Activated B cell treated with CpG ODN at 0.5 μM for 24 hours (primary cell): ENCODE data around the gene GPR142. TPM values are rescaled to one million over a fixed set of nuclear protein-coding genes. Genes with fewer than 3 reads are reported as not detected.

Source experiments
- ATAC-seq: fragments of 200-7000 bp; cut with Tn5 transposase; one replicate; pipeline ENCODE4 v1.10.0; 2021; ENCODE audit warnings: low read depth, mild to moderate bottlenecking, moderate library complexity
- CTCF ChIA-PET: fragments of 350-600 bp; sonication (Branson Sonifier 250); formaldehyde crosslinking; loops from one replicate; lab custom pipeline; 2021; ENCODE audit warnings: antibody characterized with exemption; lab: Charles Lee
- POLR2A ChIA-PET: fragments of 350-600 bp; sonication (Branson Sonifier 250); formaldehyde crosslinking; loops from one replicate; lab custom pipeline; 2021; ENCODE audit warnings: antibody characterized with exemption; lab: Charles Lee
- DNase-seq: peaks from one replicate; pipeline ENCODE4 v3.0.0; 2022
- H3K27ac Mint-ChIP-seq: one replicate; pipeline ENCODE4 v1.8.0; 2020; ENCODE audit warnings: mixed read lengths
- H3K27me3 Mint-ChIP-seq: one replicate; pipeline ENCODE4 v1.8.0; 2021; ENCODE audit warnings: mixed read lengths
- H3K36me3 Mint-ChIP-seq: one replicate; pipeline ENCODE4 v1.8.0; 2021; ENCODE audit warnings: low read depth, mixed read lengths
- H3K4me1 Mint-ChIP-seq: one replicate; pipeline ENCODE4 v1.8.0; 2021; ENCODE audit warnings: mixed read lengths
- H3K4me3 Mint-ChIP-seq: one replicate; pipeline ENCODE4 v1.8.0; 2020; ENCODE audit warnings: mild to moderate bottlenecking, mixed read lengths
- H3K9me3 Mint-ChIP-seq: one replicate; pipeline ENCODE4 v1.8.0; 2020; ENCODE audit warnings: mixed read lengths
- intact Hi-C: fragments of 100-400 bp; cut with micrococcal nuclease; formaldehyde crosslinking; loops from one replicate; pipeline ENCODE4 v1.15.1; 2024
- total RNA-seq: library from RNA; stranded (reverse); gene quantifications from 2 replicates; pipeline ENCODE4 v1.2.3, GENCODE V29; 2022
- TF ChIP-seq, protein P1 (sequence below): fragments of 200-600 bp; IDR thresholded peaks from one replicate; pipeline ENCODE4 v1.8.0; 2022; ENCODE audit warnings: antibody characterized with exemption, mild to moderate bottlenecking

GPR142 gene
- total RNA-seq, 1 donor from 2014 or later: not detected

GRCh38 chr17:74356646-74357465, 10.4 kb upstream of the GPR142 start:
- no peak overlapping the region for H3K27ac Mint-ChIP-seq
- peaks cover 5% of the 10 kb centered on the region for H3K4me1 Mint-ChIP-seq
- ChIA-PET CTCF (no interaction called here), POLR2A (no interaction called here)
- no peaks in the 10 kb centered on the region for H3K9me3 Mint-ChIP-seq
- intact Hi-C loops: no loop called here
- ATAC-seq (no peak), DNase-seq (no peak)
- no peaks in the 10 kb centered on the region for H3K36me3 Mint-ChIP-seq
- peaks cover 55% of the 10 kb centered on the region for H3K27me3 Mint-ChIP-seq
- TF ChIP-seq, protein P1, sequence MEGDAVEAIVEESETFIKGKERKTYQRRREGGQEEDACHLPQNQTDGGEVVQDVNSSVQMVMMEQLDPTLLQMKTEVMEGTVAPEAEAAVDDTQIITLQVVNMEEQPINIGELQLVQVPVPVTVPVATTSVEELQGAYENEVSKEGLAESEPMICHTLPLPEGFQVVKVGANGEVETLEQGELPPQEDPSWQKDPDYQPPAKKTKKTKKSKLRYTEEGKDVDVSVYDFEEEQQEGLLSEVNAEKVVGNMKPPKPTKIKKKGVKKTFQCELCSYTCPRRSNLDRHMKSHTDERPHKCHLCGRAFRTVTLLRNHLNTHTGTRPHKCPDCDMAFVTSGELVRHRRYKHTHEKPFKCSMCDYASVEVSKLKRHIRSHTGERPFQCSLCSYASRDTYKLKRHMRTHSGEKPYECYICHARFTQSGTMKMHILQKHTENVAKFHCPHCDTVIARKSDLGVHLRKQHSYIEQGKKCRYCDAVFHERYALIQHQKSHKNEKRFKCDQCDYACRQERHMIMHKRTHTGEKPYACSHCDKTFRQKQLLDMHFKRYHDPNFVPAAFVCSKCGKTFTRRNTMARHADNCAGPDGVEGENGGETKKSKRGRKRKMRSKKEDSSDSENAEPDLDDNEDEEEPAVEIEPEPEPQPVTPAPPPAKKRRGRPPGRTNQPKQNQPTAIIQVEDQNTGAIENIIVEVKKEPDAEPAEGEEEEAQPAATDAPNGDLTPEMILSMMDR: no peak
- no peak overlapping the region for H3K4me3 Mint-ChIP-seq

- CTCF ChIA-PET: no interaction called here
- H3K27ac Mint-ChIP-seq: no peak overlapping the region
- H3K4me1 Mint-ChIP-seq: peaks cover 5% of the 10 kb centered on the region
- DNase-seq (no peak), ATAC-seq (no peak)
- no peak overlapping the region for H3K4me3 Mint-ChIP-seq
- POLR2A ChIA-PET: no interaction called here
- intact Hi-C loops: no loop called here
- no peaks in the 10 kb centered on the region for H3K9me3 Mint-ChIP-seq
- no peaks in the 10 kb centered on the region for H3K36me3 Mint-ChIP-seq
- peaks cover 59% of the 10 kb centered on the region for H3K27me3 Mint-ChIP-seq
- TF ChIP-seq, protein P1: no peak
These were observed 9.9 kb upstream of the GPR142 start for GRCh38 chr17:74357466-74357809.

DNA sequence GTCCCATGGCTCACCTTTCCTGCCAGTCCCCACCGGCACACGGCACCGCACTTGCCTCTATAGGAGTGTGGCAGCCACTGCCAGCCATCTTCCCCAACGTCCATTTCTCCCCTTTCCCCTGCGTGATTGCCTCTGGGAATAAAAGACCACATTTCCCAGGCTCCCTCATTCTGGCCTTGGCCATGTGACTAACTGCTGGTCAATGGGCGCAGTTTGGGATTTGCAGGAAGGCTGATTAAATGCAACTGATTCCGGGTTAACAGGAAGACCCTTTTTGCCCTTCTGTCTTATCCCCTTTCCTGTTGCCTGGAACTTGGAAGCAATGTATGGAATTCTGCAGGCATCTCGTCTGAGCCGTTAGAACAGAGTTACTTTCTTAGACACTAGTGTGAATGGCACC, 8.6 kb upstream of the GPR142 start:
- ChIA-PET POLR2A (no interaction called here), CTCF (interaction anchor here (1.2 kb wide), 1 partner anchor 9 kb away, joined by 3 read pairs; no protein-coding TSS in a partner anchor)
- Mint-ChIP-seq H3K27ac (no peak overlapping the region), H3K9me3 (no peaks in the 10 kb centered on the region), H3K4me1 (peaks cover 5% of the 10 kb centered on the region), H3K4me3 (no peak overlapping the region), H3K36me3 (no peaks in the 10 kb centered on the region), H3K27me3 (peaks cover 51% of the 10 kb centered on the region)
- DNase-seq: no peak
- no peak for ATAC-seq
- intact Hi-C loops: no loop called here
- TF ChIP-seq, protein P1: no peak

DNA sequence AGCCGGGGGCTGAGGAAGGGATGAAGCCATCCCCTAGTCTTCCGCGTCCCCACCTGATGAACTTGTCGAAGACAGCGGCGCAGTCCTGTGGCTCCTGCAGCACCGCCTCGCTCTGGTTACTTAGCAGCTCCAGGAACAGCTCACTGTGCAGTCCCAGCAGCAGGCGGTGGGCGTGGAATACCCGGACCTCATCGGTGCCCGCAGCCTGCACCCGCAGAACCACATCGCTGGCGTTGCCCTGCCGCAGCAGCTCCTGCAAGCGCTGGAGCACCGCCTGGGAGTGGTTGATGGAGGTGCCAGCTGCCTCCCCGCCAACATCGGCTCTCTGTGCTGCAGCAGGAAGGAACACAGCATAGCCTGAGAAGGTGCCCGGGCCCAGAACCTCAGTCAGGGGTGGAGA, 7.4 kb upstream of the GPR142 start:
- TF ChIP-seq, protein P1: no peak
- ATAC-seq (no peak), DNase-seq (no peak)
- Mint-ChIP-seq H3K4me1 (peaks cover 2% of the 10 kb centered on the region), H3K4me3 (no peak overlapping the region), H3K27ac (no peak overlapping the region), H3K27me3 (peaks cover 41% of the 10 kb centered on the region), H3K9me3 (no peaks in the 10 kb centered on the region), H3K36me3 (no peaks in the 10 kb centered on the region)
- ChIA-PET POLR2A (no interaction called here), CTCF (interaction anchor here (1.2 kb wide), 1 partner anchor 8 kb away, joined by 3 read pairs; no protein-coding TSS in a partner anchor)
- intact Hi-C loops: loop anchor here (2.0 kb wide), 1 partner anchor 149 kb away; no protein-coding TSS in a partner anchor

DNA sequence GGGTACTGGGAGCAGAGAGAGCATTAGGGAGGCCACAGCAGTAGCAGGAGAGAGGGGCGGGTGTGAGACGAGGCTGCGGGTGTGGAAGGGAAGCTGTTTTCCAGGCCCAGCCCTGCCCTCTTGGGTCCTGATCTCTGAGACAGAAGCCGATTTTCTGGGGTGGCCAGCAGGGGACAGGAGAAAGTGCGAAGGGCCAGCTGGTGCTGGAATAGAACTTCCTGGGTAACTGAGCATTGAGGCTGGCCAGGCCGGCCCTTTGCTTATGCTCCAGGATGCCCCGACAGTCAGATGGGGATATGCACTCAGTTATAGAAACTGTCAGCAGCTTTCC, 6.4 kb upstream of the GPR142 start:
- CTCF ChIA-PET: interaction anchor here (0.9 to 1.1 kb wide), 2 partner anchors 96 to 150 kb away, joined by 3 read pairs; no protein-coding TSS in a partner anchor

More for the DNA sequence above, 6.4 kb upstream of the GPR142 start:
- Mint-ChIP-seq H3K36me3 (no peaks in the 10 kb centered on the region), H3K27me3 (peaks cover 34% of the 10 kb centered on the region), H3K4me3 (no peak overlapping the region), H3K27ac (no peak overlapping the region), H3K9me3 (no peaks in the 10 kb centered on the region), H3K4me1 (peaks cover 2% of the 10 kb centered on the region)
- ATAC-seq (no peak), DNase-seq (no peak)
- POLR2A ChIA-PET: no interaction called here
- intact Hi-C loops: loop anchor here (2.0 kb wide), 1 partner anchor 150 kb away; no protein-coding TSS in a partner anchor
- TF ChIP-seq, protein P1: no peak
